HG03571 (cell line): ENCODE measurements around the gene NUB1.

Experiments
- ATAC-seq: cut with Tn5 transposase; IDR thresholded peaks from one replicate; pipeline ENCODE4 v1.9.1; 2021; ENCODE audit not compliant: unreplicated experiment

The NUB1 gene

DNA sequence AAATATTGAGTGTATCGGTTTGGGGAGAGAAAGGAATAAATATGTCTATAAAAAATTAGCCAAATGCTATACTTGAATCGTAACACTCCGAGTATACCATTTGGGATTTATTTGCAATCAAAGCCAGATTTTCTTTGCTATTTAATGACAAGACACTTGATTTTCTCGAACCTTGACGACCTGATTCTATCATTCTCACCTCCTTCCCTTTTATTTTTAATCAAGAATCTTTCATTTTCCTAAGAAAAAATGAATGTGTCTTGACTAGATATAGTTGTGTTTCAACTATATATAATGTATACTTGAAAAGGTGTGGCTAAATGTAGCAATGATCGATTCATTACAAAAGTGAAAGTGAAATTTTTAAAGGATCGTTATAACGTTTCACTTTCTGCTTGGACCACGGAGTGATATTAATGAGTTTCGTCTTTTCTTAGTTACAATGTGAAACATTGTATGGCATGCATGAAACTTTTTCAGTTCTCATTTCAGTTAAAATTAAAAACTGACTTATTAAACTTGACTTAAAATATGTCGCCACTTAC is 562 bp downstream of the NUB1 start:
- ATAC-seq = peak; percentile 57

DNA sequence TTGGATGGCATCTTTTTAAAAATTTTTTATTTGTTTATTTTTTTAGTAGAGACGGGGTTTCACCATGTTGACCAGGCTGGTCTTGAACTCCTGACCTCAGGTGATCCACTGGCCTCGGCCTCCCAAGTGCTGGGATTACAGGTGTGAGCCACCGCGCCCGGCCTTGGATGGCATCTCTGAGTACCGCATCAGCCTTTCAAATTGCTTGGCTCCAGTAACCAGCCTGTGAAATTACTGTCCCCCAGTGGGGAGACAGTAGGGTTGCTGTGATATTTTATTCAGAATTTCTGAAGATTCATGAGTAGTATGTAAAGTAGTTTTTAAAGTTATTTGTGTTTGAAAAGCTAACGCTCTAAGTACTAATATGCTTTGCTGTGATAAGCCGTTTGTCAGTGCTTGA is 1.2 kb downstream of the NUB1 start:
- ATAC-seq = no peak

DNA sequence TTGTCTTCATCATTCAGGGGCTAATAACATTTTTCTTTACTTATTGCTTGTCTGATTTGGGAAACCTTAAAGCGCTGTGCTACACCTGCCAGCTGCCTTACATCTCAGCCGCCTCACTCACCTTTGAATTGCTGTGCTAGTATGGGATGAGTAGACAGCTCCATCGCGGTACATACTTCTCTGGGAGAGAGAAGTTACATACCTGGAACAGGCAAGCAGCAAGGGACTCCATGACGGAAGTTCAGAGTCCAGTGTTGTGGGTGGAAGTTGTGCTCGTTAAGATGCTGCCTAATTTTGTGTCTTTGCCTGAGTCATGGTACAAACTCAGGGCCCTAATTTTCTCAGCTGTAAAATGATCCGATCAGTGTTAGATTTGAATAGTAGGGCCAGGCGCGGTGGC is 1.9 kb downstream of the NUB1 start:
- ATAC-seq = no peak

- ATAC-seq = no peak
Observed at GRCh38 chr7:151345576-151346469, 4.2 kb downstream of the NUB1 start.

GRCh38 chr7:151346470-151346769 is 4.8 kb downstream of the NUB1 start:
- no peak for ATAC-seq

DNA sequence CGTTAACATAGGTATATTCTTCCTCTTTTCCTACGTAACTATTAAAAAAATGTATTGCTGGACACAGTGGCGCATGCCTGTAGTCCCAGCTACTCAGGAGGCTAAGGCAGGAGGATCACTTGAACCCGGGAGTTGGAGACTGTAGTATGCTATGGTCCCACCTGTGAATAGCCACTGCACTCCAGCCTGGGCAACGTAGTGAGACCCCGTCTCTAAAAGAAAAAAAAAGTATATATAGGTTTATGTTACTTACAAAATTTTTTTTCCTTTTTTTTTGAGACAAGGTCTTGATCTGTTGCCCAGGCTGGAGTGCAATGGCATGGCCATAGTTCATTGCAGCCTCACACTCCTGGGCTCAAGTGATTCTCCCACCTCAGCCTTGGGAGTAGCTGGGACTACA is 5.6 kb downstream of the NUB1 start:
- no peak for ATAC-seq

GRCh38 chr7:151348970-151349369 is 7.4 kb downstream of the NUB1 start:
- ATAC-seq = no peak

DNA sequence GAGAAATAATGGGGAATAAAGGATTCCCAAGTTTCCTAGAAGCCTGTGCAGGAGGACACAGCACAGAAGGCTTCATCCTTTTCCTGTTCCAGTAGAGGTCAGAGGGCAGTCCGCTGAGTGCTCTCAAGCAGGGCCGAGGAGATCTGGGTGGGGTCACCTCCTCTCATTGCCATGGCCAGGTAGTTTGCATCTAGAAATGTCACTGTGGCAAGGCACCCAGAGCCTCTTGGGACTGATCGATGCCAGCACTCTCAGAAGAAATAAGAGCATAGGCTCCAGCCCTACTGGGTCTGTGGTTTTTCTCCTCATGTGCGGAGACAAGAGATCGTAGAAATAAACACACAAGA is 7.9 kb downstream of the NUB1 start:
- peak; percentile 36 for ATAC-seq

DNA sequence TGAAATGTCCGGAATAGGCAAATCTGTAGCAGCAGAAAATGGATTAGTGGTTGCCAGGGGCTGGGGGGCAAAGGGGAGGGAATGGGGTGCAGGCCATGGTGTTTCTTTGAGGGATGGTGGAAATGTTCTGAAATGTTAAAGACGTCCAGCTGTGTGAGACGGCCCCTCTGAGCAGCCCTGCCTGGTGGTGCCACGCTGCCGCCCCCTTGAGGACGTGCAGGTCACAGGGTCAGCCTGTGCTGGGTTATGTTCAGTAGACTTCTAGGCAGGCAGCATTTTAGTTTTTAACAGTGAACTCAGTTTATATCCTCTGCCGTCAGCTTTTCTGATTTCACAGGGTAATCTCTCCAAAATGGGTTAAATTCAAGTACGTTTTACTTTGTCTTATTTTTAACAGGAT is 9.4 kb downstream of the NUB1 start:
- ATAC-seq = no peak

DNA sequence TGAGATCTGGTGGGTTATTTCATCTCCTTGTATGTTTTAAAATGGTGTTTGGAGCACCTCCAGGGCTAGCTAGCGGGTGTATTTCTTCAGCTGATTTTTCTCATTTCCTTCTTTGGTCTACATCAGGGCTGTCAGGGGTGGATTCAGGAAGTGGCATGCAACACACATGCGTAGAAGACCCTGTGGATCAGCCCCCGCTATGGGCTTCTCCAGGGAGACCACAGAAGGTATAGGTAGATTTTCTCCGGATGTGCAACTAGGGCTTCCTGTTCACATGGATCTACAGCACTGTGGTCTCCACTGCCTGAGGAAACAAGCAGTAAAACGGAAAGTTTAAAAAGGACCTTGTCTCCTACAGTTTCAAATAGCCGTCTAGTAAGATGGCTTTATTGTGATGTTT is 10.4 kb downstream of the NUB1 start:
- ATAC-seq = peak; percentile 34

DNA sequence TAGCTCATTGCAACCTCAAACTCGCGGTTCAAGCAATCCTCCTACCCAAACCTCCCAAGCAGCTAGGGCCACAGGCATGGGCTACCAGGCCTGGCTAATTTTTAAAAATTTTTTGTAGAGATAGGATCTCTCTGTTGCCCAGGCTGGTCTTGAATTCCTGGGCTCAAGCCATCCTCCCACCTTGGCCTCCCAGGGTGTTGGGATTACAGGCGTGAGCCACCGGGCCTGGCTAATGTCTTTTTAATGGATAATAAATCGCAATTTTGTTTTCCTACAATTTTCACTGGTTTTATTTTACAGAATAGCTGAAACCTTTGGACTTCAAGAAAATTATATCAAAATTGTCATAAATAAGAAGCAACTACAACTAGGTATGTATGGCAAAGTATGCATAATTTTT is 10.9 kb downstream of the NUB1 start:
- no peak for ATAC-seq

- ATAC-seq = no peak
Observed at GRCh38 chr7:151361193-151361959, 19.8 kb downstream of the NUB1 start.

DNA sequence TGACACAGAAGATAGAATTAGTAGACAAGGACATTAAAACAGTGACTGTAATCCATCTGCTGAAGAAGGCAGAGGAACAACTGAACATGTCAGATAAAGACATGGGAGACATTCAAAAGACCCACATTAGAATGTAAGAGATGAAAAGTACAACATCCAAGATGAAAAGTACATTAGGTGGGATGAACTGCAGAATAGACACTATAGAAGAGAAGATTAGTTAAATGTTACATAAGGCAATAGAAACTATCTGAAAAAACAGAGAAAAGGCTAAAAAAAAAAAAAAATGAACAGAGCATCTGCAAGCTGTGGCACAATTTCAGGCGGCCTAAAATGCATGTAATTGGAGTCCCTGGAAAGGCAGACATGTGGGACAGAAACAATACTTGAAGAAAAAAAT is 21.6 kb downstream of the NUB1 start:
- no peak for ATAC-seq

- ATAC-seq = no peak
Observed at GRCh38 chr7:151366166-151366879, 24.7 kb downstream of the NUB1 start.

- no peak for ATAC-seq
Observed at GRCh38 chr7:151366880-151367222, 25.2 kb downstream of the NUB1 start.

- no peak for ATAC-seq
Observed at GRCh38 chr7:151367284-151367683, 25.7 kb downstream of the NUB1 start.

- ATAC-seq = peak; percentile 96
Observed at GRCh38 chr7:151368136-151368571, 26.5 kb downstream of the NUB1 start.

DNA sequence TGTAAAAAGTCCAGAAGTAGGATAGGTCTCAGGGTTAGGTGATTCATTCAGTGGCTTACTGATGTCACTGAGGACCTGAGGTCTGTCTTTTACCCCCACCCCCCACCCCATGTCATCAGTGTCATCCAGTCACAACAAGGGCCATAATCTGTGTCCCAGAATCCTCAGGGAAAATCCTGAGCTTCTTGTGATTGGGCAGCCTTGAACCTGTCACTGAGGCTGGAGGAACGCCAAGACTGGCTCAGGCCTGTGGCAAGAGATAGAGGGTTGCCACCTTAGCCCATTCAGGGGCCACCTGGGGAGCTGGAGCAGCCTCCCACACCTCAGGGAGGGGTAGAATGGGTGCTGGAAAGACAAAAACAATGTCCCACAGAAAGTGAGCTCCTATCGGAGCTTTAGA is 29.7 kb downstream of the NUB1 start:
- ATAC-seq = no peak

GRCh38 chr7:151372612-151373265 is 31.1 kb downstream of the NUB1 start:
- ATAC-seq = no peak

- ATAC-seq = no peak
Observed at GRCh38 chr7:151373599-151373998, 32.0 kb downstream of the NUB1 start.

- ATAC-seq = no peak
Observed at GRCh38 chr7:151374139-151374538, 32.5 kb downstream of the NUB1 start.
